Measurements from ENCODE around the gene PTGDR.

- TF ChIP-seq CTCF (IDR thresholded peaks at IDR 0.05) = no peak
- no peak for TF ChIP-seq SIN3A (IDR thresholded peaks at IDR 0.05; ENCODE audit: borderline replicate concordance, insufficient read depth, low read depth, low read length)
- no peak for TF ChIP-seq POLR2AphosphoS5 (IDR thresholded peaks at IDR 0.05; ENCODE audit: low read depth, low read length)
Measured at GRCh38 chr14:52268279-52269061, 972 bp downstream of the PTGDR start.

Data from Panc1 (cell line).